OCI-LY1 (cell line): Measurements from ENCODE around the gene RFPL2.

Experiments
- CTCF ChIP-seq: fragments of 200-600 bp; sonication (generic), shearing (Covaris generic); IDR thresholded peaks from 2 replicates; pipeline ENCODE4 v1.5.1; 2017; ENCODE audit warnings: mild to moderate bottlenecking, antibody characterized with exemption, low read length, moderate library complexity, mixed read lengths
- EZH2 ChIP-seq: fragments of 200-600 bp; sonication (generic), shearing (Covaris generic); IDR thresholded peaks from 2 replicates; pipeline ENCODE4 v1.8.0; 2017; ENCODE audit warnings: borderline replicate concordance, mixed run types, mild to moderate bottlenecking, antibody characterized with exemption, low read length, moderate library complexity, mixed read lengths

GRCh38 chr22:32245042-32245441, 40.2 kb upstream of the RFPL2 start:
- TF ChIP-seq EZH2 (no peak), CTCF (no peak)
